Measurements from ENCODE around the gene ZNF534. TPM values are rescaled to one million over a fixed set of nuclear protein-coding genes. Genes with fewer than 3 reads are reported as not detected.
"Not testable (repeated sequence)": the region's sequence is repeated elsewhere in the genome, so short reads cannot be mapped to it uniquely, and the experiment has no call there.

The ZNF534 gene
- polyA plus RNA-seq, 4 donors: 0.44 to 0.66 (median 0.56) TPM

DNA sequence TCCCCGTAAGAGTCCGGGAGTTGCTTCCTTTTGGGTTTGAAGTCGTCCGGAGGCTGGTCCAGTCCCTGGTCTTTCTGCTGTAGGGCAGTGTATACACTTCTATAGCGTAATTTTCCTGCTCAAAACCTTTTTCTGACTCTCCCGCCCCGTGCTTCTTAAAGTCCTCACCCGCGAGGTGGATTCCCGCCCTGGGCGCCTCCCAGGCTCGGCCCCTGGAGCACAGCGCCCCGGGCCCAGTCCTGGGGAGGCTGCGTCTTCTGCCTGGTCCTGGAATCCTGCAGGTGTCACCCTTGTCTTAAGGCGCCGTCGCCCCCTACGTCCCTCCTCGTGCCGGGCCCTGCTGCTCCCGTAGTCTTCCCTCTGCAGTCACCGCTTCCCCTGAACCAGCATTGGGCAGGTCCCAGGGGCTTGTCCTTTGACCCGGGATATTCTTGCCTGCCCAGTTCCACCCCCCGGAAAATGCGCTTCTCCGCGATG is 64.1 kb downstream of the ZNF534 start:
- DNase-seq (ENCODE audit: low read depth in 4 of 4, low spot score in 3 of 4): peak in 3 of 4 donors; percentile 2 to 22 (median 5)

- no peak for DNase-seq (ENCODE audit: low read depth in 4 of 4, low spot score in 3 of 4)
Observed at GRCh38 chr19:52494518-52494917, 65.6 kb downstream of the ZNF534 start.

DNA sequence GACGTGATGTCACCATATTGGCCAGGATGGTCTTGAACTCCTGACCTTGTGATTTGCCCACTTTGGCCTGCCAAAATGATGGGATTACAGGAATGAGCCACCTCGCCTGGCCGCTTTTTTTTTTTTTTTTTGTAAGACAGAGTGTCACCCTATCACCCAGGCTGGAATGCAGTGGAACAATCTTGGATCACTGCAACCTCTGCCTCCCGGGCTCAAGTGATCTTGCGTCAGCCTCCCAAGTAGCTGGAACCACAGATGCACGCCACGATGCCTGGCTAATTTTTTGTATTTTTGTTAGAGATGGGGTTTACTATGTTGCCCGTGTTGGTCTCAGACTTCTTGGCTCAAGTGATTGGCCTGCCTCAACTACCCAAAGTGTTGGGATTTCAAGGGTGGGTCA is 69.6 kb downstream of the ZNF534 start:
- no peak for DNase-seq (ENCODE audit: low read depth in 4 of 4, low spot score in 3 of 4)

DNA sequence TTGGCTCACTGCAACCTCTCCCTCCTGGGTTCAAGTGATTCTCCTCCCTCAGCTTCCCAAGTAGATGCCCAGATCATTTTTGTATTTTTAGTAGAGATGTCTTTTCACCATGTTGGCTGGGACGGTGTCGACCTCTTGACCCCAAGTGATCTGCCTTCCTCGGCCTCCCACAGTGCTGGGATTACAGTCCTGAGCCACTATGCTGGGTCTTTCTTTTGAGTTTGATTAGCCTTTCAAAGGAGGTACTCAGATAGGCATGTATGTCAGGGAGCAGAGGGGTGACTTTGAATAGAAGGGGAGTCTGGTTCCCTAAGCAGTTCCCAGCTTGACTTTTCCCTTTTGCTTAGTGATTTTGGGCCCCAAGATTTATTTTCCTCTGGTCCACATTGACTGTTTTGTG is 71.5 kb downstream of the ZNF534 start:
- DNase-seq (ENCODE audit: low read depth in 4 of 4, low spot score in 3 of 4): not testable (repeated sequence)

DNA sequence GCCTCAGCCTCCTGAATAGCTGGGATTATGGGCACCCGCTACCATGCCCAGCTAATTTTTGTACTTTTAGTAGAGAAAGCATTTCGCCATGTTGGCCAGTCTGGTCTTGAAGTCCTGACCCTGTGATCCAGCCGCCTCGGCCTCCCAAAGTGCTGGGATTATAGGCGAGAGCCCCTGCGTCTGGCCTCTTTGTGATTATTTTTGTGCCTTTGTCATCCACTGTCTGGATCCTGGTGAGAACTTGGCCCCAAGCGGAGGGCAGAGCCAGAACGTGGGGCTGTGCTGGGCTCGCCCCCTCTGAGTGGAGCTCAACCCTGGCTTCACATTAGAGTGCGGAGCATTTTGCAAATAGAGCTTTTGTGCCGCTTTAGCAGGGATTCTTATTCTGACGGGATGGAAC is 72.0 kb downstream of the ZNF534 start:
- not testable (repeated sequence) for DNase-seq (ENCODE audit: low read depth in 4 of 4, low spot score in 3 of 4)

Other genes with a start within 250 kb of the ZNF534 start
- gene PPP2R1A, start 239.1 kb upstream of the ZNF534 start, polyA plus RNA-seq (ENCODE audit: insufficient read length in 4 of 4): 100 to 1,000 TPM; 313 to 477 (median 439) TPM
- gene ZNF766, start 159.6 kb upstream of the ZNF534 start, polyA plus RNA-seq (ENCODE audit: insufficient read length in 4 of 4): 10 to 100 TPM; 14.9 to 24.0 (median 22.1) TPM
- gene ZNF480, start 132.0 kb upstream of the ZNF534 start, polyA plus RNA-seq (ENCODE audit: insufficient read length in 4 of 4): 10 to 100 TPM; 13.0 to 23.2 (median 14.9) TPM
- gene ZNF610, start 92.9 kb upstream of the ZNF534 start, polyA plus RNA-seq (ENCODE audit: insufficient read length in 4 of 4): 10 to 100 TPM in 3 of 4 donors, 1 to 10 TPM in 1; 7.9 to 16.3 (median 12.2) TPM
- gene ZNF880, start 59.2 kb upstream of the ZNF534 start, polyA plus RNA-seq (ENCODE audit: insufficient read length in 4 of 4): 10 to 100 TPM; 20.4 to 30.4 (median 25.6) TPM
- 10 to 100 TPM; 23.3 to 52.0 (median 38.0) TPM for gene ZNF528, start 31.3 kb upstream of the ZNF534 start, polyA plus RNA-seq (ENCODE audit: insufficient read length in 4 of 4)
- 1 to 10 TPM; 4.1 to 7.6 (median 5.5) TPM for gene ZNF578, start 24.4 kb downstream of the ZNF534 start, polyA plus RNA-seq (ENCODE audit: insufficient read length in 4 of 4)
- 10 to 100 TPM in 3 of 4 donors, 1 to 10 TPM in 1; 8.8 to 17.9 (median 12.5) TPM for gene ZNF808, start 98.5 kb downstream of the ZNF534 start, polyA plus RNA-seq (ENCODE audit: insufficient read length in 4 of 4)
- 10 to 100 TPM; 11.4 to 17.9 (median 15.4) TPM for gene ZNF701, start 141.1 kb downstream of the ZNF534 start, polyA plus RNA-seq (ENCODE audit: insufficient read length in 4 of 4)
- 100 to 1,000 TPM in 2 of 4 donors, 10 to 100 TPM in 2; 80.0 to 147 (median 98.7) TPM for gene ZNF83, start 209.2 kb downstream of the ZNF534 start, polyA plus RNA-seq (ENCODE audit: insufficient read length in 4 of 4)